ENCODE data around the gene TUBA3C.
A peak's percentile ranks its signal among the peaks of the same experiment; 100 is the strongest.

Gene TUBA3C

DNA sequence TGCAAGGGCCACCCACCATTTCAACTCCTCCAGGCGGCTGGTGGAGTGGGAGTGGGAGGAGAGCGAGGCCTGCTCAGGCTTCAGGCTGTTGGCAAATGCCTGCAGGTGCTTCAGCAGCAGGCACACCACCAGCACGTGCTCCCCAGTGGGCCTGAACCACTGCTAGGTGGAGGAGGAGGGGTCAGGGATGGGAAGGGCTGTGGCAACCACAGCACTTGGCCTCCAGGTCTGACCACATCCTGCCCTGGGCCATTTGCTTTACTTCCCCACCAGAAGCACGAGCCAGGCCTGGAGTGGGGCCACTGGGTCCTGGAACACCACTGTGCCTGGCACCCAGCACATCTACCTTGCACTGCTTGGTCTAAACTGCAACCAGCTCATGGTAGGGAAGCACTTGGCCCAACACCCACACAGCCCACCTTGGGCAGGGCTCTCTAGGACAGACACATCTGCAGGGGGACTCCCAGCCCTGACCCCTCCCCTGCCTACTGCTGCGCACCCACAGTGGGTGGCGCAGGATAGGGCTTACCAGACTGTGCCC, 26.2 kb downstream of the TUBA3C start:
- Histone ChIP-seq H3K27ac (replicated peaks) (no peak overlapping the region), H3K4me3 (replicated peaks; ENCODE audit: insufficient read depth, low read length) (no peak overlapping the region), H3K27me3 (ENCODE audit: insufficient read depth, poor library complexity, severe bottlenecking) (no peaks in the 10 kb centered on the region)
- peak in 1 of 2 experiments; percentile 54 for DNase-seq (ENCODE audit: low read depth in 1 of 2, low spot score in 1 of 2)
- TF ChIP-seq POLR2AphosphoS5 (IDR thresholded peaks at IDR 0.05; ENCODE audit: low read depth) (peak; percentile 94), SPI1 (IDR thresholded peaks at IDR 0.05; ENCODE audit: borderline replicate concordance, low read depth) (no peak), GABPA (IDR thresholded peaks at IDR 0.05; ENCODE audit: low read depth) (no peak)
- TF ChIP-seq, protein P1, sequence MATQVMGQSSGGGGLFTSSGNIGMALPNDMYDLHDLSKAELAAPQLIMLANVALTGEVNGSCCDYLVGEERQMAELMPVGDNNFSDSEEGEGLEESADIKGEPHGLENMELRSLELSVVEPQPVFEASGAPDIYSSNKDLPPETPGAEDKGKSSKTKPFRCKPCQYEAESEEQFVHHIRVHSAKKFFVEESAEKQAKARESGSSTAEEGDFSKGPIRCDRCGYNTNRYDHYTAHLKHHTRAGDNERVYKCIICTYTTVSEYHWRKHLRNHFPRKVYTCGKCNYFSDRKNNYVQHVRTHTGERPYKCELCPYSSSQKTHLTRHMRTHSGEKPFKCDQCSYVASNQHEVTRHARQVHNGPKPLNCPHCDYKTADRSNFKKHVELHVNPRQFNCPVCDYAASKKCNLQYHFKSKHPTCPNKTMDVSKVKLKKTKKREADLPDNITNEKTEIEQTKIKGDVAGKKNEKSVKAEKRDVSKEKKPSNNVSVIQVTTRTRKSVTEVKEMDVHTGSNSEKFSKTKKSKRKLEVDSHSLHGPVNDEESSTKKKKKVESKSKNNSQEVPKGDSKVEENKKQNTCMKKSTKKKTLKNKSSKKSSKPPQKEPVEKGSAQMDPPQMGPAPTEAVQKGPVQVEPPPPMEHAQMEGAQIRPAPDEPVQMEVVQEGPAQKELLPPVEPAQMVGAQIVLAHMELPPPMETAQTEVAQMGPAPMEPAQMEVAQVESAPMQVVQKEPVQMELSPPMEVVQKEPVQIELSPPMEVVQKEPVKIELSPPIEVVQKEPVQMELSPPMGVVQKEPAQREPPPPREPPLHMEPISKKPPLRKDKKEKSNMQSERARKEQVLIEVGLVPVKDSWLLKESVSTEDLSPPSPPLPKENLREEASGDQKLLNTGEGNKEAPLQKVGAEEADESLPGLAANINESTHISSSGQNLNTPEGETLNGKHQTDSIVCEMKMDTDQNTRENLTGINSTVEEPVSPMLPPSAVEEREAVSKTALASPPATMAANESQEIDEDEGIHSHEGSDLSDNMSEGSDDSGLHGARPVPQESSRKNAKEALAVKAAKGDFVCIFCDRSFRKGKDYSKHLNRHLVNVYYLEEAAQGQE (IDR thresholded peaks at IDR 0.05; ENCODE audit: insufficient replicate concordance, low read depth): no peak
- TF ChIP-seq, protein P2, sequence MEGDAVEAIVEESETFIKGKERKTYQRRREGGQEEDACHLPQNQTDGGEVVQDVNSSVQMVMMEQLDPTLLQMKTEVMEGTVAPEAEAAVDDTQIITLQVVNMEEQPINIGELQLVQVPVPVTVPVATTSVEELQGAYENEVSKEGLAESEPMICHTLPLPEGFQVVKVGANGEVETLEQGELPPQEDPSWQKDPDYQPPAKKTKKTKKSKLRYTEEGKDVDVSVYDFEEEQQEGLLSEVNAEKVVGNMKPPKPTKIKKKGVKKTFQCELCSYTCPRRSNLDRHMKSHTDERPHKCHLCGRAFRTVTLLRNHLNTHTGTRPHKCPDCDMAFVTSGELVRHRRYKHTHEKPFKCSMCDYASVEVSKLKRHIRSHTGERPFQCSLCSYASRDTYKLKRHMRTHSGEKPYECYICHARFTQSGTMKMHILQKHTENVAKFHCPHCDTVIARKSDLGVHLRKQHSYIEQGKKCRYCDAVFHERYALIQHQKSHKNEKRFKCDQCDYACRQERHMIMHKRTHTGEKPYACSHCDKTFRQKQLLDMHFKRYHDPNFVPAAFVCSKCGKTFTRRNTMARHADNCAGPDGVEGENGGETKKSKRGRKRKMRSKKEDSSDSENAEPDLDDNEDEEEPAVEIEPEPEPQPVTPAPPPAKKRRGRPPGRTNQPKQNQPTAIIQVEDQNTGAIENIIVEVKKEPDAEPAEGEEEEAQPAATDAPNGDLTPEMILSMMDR (IDR thresholded peaks at IDR 0.05; ENCODE audit: insufficient read depth, low read length): no peak

DNA sequence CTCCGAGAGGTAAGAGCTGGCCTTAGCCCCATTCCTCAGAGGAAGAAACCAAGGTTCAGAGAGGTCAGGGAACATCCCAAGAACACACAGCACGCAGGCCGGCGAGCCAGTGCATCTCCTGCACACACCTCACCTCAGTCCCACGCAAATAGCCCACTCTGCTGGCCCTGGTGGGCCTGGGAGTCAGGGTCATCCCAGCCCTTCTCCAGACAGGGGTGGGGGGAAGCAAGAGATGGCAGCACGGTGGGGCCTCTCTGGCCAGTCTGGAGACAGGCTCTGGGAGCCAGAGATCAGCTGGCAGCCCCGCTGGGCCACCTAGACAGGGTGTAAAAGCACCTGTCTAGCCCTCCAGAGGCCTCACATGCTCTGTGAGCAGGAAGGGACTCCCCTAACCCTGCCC, 26.8 kb downstream of the TUBA3C start:
- TF ChIP-seq, protein P2 (IDR thresholded peaks at IDR 0.05; ENCODE audit: insufficient read depth, low read length): no peak
- TF ChIP-seq, protein P1 (IDR thresholded peaks at IDR 0.05; ENCODE audit: insufficient replicate concordance, low read depth): no peak
- DNase-seq (ENCODE audit: low read depth in 1 of 2, low spot score in 1 of 2): no peak
- no peaks in the 10 kb centered on the region for H3K27me3 ChIP-seq (ENCODE audit: insufficient read depth, poor library complexity, severe bottlenecking)
- no peak overlapping the region for H3K27ac ChIP-seq (replicated peaks)
- H3K4me3 ChIP-seq (replicated peaks; ENCODE audit: insufficient read depth, low read length): no peak overlapping the region

DNA sequence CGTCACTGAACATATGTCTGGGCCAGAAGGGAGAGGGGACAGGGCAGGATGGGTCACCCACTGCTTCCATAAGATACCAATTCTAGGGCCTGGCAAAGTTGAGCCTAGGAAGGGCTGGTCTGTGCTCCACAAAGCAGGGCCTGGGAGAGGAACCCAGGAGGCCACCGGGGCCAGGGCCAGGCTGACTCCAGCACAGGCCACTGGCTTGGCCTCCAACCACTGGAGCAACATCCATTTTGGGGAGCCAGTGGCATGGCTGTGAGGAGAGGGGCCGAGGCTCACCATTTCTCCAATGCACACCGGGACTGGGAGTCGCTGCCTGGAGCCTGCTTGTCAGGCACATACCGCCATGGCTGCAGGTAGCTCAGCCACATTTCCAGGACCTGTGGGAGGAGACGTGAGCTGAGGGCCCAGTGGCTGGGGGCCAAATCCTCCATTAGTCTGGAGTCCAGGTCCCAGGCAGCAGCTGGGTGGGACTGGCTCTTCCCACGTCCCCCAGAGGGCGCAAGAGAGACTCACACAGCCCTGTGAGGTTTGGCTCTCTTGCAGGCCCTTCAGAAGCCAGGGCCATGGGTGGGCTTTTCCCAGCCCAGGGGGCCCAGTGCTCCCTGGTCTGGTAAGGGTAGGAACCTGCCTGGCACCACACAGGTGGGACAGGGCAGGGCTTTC, 27.7 kb downstream of the TUBA3C start:
- H3K4me3 ChIP-seq (replicated peaks; ENCODE audit: insufficient read depth, low read length): no peak overlapping the region
- no peak for TF ChIP-seq GABPA (IDR thresholded peaks at IDR 0.05; ENCODE audit: low read depth)
- TF ChIP-seq, protein P1 (IDR thresholded peaks at IDR 0.05; ENCODE audit: insufficient replicate concordance, low read depth): no peak
- TF ChIP-seq, protein P2 (IDR thresholded peaks at IDR 0.05; ENCODE audit: insufficient read depth, low read length): no peak
- TF ChIP-seq POLR2AphosphoS5 (IDR thresholded peaks at IDR 0.05; ENCODE audit: low read depth): no peak
- TF ChIP-seq SPI1 (IDR thresholded peaks at IDR 0.05; ENCODE audit: borderline replicate concordance, low read depth): no peak
- H3K27ac ChIP-seq (replicated peaks): no peak overlapping the region
- no peak for DNase-seq (ENCODE audit: low read depth in 1 of 2, low spot score in 1 of 2)
- H3K27me3 ChIP-seq (ENCODE audit: insufficient read depth, poor library complexity, severe bottlenecking): no peaks in the 10 kb centered on the region
